ENCODE results near the gene TAAR8. TPM values are rescaled to one million over a fixed set of nuclear protein-coding genes. Genes with fewer than 3 reads are reported as not detected.
"Not testable (repeated sequence)": the region's sequence is repeated elsewhere in the genome, so short reads cannot be mapped to it uniquely, and the experiment has no call there.

The TAAR8 gene, protein sequence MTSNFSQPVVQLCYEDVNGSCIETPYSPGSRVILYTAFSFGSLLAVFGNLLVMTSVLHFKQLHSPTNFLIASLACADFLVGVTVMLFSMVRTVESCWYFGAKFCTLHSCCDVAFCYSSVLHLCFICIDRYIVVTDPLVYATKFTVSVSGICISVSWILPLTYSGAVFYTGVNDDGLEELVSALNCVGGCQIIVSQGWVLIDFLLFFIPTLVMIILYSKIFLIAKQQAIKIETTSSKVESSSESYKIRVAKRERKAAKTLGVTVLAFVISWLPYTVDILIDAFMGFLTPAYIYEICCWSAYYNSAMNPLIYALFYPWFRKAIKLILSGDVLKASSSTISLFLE
- total RNA-seq (2014; rRNA removed; shearing (Covaris generic)) = not detected in 2 replicates

DNA sequence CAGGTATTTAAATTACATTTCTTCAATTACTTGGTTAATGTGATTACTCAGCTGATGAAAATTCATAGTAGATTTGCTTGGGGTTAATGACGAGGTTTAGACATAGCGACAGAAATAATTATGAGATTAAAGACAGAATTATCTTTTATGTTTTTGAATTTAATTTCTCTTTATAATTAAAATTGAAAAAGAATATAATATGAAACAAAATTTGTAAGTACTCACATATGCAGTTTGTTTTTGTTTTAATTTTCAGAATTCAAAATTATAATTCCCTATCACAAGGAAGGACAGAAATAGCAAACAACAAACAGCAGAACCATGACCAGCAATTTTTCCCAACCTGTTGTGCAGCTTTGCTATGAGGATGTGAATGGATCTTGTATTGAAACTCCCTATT is at the start of gene TAAR8:
Gene TAAR8, plus strand, starts transcription at position 301 of the 400 bp plus-strand sequence. Its CDS starts 21 bp downstream, at position 322.
- DNase-seq (ENCODE audit: low read depth) = no peak

- DNase-seq (ENCODE audit: low read depth) = no peak
These were observed 47.7 kb upstream of the TAAR8 start for GRCh38 chr6:132504757-132505156.

DNA sequence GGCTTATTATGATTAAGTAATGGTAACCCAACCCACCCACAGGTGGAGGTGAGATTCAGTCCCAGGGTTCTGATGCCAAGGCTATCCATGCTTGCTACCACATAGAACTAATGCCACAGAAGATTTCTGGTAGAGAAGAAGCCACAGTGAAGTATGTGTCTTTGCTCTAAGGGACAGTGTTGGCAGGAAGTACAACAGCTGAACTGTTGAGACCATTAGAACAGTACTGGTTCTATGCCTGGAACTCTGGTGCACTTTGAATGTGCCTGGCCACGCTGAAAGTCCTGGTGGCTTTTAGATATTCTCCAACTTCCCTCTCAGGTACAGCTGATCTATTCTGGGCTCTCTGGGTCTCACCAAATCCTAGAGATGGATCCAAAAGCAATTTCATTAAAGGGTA is 47.3 kb upstream of the TAAR8 start:
- no peak for DNase-seq (ENCODE audit: low read depth)

DNA sequence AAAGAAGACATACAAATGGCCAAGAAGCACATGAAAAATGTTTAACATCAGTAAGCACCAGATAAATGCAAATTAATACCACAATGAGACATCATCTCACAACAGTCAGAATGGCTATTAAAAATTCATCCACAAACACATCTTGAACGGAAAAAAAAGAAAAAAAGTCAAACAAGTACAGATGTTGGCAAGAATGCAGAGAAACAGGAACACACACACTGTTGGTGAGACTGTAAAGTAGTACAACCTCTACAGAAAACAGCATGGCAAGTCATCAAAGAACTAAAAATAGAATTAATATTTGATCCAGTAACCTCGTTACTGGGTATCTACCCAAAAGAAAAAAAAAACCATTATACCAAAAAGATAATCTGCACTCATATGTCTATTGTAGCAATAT is 46.0 kb upstream of the TAAR8 start:
- DNase-seq (ENCODE audit: low read depth) = no peak

- DNase-seq (ENCODE audit: low read depth) = no peak
These were observed 45.3 kb upstream of the TAAR8 start for GRCh38 chr6:132506869-132507808.

DNA sequence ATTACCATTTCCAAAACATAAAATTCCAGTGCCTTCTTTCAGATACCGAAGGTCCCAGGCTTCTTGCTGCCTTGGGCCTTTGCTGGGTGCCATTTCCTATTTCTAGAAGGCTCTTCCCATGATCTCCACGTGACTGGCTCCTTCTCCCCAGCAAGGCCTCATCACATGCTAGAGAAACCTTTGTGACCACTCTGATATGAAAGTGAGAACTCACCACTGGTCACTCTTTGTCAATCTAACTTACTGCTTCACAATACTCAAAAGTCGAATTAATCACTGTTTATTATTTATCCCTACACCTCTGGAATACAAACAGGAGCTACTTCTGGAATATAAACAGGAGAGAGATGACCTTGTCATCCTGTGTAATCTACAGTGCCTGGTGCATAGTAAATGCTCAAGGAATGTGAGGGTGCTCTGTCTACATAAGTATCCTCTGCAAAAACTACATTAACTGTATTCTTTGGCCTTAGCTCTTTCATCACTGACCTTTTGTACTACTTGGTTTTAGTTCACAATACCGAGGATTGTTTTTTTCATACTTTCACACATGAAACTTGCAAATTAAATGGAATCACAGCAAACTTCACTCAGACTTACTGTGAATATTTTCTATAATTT is 41.2 kb upstream of the TAAR8 start:
- peak; percentile 24 for DNase-seq (ENCODE audit: low read depth)

DNA sequence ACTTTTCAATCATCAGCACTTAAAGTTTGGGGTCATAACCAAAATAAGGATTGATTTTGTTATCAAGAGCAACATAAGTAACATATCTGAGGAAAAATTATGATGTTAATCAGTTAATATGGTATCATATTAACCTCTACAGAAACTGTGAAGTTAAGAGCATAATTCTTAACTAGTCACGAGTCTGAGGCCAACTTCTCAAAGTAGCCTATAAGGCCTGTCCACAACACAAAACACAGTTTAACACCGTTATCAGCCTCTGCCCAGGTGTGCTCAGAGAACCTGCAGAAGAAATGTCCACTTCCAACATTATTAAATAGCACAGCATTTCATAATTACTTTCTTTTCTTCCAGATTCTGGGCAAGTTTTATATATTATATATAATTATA is 40.6 kb upstream of the TAAR8 start:
- no peak for DNase-seq (ENCODE audit: low read depth)

DNA sequence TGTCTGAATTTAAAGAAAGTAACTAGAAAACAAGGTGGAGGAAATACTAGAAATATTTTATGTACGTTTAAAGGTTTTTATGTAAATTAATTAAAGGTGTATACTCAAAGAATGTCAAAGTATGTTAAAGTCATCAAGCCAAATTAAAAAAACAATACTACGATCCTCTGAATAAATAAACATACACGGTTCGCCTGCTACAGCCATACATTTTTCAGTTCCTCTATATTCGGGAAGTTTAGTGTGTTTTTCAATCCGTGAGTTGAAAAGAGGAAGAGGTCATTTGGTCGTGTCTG is 40.2 kb upstream of the TAAR8 start:
- DNase-seq (ENCODE audit: low read depth) = no peak

- peak; percentile 88 for DNase-seq (ENCODE audit: low read depth)
These were observed 39.5 kb upstream of the TAAR8 start, which contains the start of gene STX7 for GRCh38 chr6:132512638-132513632. STX7 (minus strand) TSS chr6:132513116; CDS start chr6:132503530, 9,586 bp downstream.

DNA sequence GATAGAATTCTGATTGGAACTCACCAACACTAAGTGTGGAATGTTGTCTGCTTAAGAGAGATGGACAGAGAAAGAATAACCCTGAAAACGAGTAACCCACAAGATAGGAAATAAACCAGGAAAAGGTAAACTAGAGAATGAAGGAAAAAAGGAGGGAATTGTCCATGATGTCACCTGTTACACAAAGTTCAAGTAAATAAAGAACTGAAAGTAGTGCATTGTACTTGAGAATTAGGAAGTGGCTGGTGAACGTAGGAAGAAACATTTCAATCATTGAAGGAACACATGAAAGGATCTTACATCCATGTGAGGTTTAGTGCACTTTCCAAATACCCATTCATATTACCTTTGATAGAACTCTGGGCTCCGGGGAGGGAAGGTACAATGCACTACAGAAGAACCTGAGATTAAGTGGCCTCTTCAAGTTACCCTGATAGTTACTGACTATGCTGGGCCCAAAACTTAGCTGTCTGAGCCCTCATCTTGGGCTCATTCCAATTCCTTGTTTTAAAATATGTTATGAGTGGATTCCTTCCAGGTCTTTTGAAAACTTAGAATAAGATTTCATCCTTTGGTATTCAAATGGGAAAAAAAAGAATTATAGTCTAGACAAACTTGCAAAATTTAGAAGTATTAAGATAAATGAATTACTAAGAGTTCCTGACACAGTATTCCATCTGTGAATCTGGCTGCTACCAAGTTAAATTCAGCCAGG is 38.5 kb upstream of the TAAR8 start:
- no peak for DNase-seq (ENCODE audit: low read depth)

- DNase-seq (ENCODE audit: low read depth) = no peak
These were observed 37.1 kb upstream of the TAAR8 start for GRCh38 chr6:132515386-132515785.

- DNase-seq (ENCODE audit: low read depth) = peak; percentile 50
These were observed 31.5 kb upstream of the TAAR8 start for GRCh38 chr6:132520953-132521352.

GRCh38 chr6:132524646-132525045 is 27.8 kb upstream of the TAAR8 start:
- no peak for DNase-seq (ENCODE audit: low read depth)

DNA sequence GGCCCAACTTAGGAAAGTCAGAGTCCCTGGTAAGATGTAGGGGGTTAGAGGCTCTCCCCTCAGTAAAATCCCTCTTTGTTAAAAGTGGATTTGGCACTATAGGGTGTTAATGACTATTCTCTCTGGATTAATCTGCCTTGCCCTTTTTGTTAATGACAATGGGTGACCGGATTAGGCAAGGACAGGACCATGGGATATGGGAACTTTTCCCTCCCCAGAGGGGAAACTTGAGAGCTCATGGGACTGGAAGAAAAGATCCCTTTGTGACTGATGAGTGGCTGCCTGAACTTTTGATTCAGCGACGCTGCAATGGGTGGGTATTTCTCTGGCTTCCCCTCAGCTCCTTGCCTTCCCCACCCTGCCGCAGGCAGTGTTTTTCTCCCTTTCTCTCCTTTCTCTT is 26.6 kb upstream of the TAAR8 start:
- peak; percentile 17 for DNase-seq (ENCODE audit: low read depth)

DNA sequence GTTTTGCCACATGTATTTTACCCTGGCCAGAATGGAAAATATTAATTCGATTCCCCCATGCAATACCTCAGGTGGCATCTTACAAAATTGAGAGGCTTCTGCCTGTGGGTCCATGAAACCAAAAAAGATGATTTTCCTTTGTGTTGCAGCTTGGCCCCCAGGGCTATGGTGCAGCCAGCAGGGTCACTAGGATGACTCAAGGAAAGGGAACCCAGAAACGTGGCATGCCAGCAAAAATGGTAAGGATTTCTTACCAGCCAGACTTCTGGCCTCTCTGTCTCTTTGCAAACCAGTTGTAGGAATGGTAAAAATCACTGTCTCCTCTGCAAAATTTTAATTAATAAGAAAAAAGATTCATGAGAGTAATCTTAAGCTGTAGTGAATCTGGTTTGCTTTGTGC is 26.0 kb upstream of the TAAR8 start:
- peak; percentile 73 for DNase-seq (ENCODE audit: low read depth)

GRCh38 chr6:132527791-132528190 is 24.7 kb upstream of the TAAR8 start:
- peak; percentile 77 for DNase-seq (ENCODE audit: low read depth)

- DNase-seq (ENCODE audit: low read depth) = peak; percentile 57
These were observed 22.0 kb upstream of the TAAR8 start for GRCh38 chr6:132530293-132530974.

GRCh38 chr6:132534546-132534945 is 17.9 kb upstream of the TAAR8 start:
- DNase-seq (ENCODE audit: low read depth) = not testable (repeated sequence)

DNA sequence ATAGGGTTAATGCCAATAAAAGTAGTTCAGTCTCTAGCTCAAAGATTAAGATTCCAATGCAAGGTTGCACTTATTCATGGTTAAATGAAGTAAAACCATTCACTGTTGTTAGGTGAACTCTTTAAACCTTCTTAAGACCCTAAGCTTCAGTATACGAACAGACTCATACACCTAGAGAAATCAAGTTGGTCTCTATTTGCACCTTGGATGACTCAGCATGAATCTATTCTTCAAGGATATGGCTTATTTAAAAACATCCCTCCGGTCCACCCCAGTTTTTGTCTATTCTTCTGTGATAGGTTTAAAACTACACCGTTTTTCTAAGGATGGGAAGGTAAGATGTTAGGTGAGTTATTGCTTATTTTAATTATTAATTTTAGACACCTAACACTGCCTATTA is 15.3 kb upstream of the TAAR8 start:
- no peak for DNase-seq (ENCODE audit: low read depth)

GRCh38 chr6:132537977-132538376 is 14.5 kb upstream of the TAAR8 start, which contains the start of gene TAAR9:
TAAR9 (plus strand) TSS chr6:132538277; CDS start chr6:132538290, 13 bp downstream.
- DNase-seq (ENCODE audit: low read depth) = no peak
